GM21737 (cell line): Measurements from ENCODE around the gene RAB44.

Source experiments
- ATAC-seq: cut with Tn5 transposase; IDR thresholded peaks from one replicate; pipeline ENCODE4 v1.9.1; 2021; ENCODE audit warnings: mild to moderate bottlenecking, moderate library complexity; ENCODE audit not compliant: unreplicated experiment

Gene RAB44

DNA sequence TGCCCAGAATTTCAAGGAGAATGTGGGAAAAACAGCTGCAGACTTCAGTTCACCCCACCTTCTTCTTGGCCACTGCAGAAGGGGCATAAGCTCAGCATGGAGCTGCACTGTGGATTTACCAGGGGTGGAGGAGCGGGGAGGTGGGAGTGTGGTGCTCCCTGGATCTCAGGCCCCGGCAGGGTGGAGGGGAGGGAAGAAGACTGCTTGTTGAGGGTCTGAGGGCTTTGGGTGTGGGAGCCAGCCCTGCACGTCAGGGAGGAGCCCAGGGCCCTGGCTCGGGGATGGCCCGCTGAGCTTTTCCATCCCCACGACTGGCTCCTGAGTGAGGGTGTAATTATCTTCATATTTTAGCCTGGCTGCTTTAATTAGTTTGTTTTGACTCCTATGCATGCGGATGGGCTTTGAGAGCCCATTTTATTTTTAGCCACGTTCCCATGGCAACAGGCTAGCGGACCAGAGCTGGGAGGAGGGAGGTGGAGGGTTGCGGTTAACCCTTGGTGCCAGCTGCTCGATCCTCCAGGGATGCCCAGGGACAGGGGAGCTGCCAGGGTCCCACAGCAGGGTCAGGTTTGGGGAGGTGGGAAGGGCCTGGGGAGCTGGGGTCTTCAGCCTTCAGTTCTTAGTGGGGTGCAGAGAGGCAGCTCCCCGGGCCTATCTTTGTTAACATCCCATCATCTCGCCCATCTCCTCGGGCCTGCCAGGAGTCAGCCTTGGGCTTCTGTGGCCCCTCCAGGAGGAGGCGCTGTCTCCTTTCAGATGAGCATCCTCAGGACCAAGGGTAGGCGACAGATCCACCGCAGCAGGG lies 68.2 kb downstream of the RAB44 start:
- peak; percentile 79 for ATAC-seq

DNA sequence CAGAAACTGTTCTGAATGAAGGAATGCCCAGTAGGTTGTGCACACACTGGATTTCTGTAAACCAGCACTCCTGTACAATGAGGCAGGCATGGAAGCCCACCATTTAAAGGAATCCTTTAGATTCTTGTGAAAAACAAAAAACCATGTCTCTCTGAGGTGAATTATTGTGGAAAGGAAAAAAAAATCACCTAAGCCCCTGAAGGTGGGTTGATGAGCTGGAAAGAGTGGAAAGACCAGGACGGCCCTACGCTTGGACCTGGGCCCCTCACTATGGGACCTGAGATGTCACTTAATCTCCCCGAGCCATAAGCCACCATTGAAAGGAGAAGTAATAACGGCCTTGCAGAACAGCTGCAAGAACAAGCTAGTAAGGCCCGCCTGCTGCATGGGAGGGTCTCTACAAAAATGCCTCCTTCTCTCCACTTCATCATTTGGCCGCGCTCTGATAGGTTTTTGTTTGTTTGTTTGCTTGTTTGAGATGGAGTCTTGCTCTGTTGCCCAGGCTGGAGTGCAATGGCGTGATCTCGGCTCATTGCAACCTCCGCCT lies 68.8 kb downstream of the RAB44 start:
- ATAC-seq = no peak

DNA sequence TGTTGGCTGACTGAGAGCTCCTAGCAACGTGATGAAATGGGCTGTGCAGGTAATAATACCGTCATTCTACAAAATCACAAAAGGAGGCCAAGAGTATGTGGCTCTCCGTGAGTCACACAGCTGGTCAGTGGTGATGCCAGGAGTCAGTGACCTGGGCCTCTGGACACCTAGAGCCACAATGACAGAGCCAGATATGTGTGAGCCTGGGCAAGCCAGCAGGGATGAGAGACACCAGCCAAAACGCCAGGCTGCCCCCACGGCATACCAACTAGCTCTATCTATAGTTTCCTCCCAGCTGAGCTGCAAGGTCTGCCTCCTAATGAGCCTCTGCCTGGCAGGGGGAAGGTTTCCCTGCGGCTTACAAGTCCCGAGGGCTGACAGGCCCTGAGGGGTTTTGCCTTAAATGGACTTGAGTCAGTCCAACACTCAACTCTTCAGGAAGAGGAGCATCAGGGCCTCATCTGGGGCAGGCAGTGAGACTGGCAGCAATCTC lies 71.6 kb downstream of the RAB44 start:
- no peak for ATAC-seq

DNA sequence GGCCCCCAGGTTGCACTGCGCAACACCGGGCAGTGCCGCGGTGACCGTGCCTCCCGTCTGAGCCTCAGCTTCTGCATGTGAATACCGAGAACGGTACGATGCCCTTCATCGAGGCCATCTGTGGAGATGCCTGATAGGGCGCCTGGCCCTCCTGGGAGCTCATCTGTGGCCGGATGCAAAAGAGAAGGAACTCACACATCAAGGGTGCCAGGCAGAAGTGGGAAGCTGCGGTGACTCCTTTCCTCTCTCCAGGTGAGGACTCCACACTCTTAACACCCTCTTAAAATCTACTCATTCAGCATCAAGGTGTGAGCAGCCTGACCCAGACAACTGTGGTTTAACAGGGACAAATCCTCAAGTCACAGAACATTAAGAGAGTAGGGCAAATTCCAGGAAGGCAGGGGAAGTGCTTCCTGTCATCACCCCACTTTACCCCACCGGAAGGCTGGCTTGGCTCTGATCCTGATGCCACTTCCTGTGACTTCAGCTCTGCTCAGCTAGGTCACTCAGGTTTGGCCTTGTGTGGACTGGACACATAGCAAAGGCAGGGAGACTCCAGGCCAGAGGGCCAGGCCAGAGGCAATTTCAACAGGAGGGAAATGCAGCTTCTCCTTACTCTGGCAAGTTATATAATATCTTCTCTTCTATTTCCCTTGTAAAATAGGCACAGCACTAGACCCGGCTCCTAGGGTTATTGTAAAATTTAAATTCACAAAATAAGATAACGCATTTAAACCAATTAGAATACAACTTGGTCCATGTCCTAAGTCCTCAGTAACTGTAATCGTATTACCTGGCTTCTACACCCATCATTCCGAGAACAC lies 72.3 kb downstream of the RAB44 start:
- ATAC-seq = no peak

DNA sequence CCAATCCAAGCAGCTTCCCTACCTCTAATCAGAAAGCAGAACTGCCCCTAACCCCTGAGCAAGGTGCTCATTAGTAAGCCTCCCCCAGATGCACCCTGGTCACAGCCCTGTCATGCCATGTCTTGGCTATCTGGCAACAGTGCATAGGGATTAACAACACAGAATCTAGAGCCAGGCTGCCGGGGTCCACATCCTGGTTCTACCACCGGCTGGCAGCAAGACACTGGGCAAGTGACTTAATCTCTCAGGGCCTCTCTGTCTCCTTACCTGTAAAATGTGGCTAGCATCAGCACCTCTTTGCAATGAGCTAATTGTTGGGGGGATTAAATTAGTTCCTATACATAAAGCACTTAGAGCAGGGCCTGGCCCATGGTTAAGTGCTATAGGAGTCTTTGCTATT lies 73.5 kb downstream of the RAB44 start:
- ATAC-seq = no peak

DNA sequence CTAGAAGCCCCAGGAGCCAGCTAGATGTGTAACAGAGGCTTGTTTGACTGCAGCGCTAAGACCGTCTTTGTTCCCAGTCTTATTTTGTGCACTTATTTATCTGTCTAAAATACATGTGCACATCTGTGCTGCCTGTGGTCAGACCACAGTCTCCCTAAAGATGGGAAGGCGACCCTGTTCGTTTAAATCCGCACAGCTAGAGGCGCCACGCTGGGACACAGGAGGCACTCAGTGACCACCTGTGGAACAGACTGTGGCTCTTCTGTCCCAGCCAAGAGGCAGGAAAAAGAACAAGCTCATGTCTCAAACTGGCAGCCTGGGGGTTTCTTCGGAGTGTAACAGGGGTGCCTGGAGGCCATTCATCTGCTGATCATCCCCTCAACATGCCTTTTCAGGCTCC lies 74.8 kb downstream of the RAB44 start:
- ATAC-seq = no peak

DNA sequence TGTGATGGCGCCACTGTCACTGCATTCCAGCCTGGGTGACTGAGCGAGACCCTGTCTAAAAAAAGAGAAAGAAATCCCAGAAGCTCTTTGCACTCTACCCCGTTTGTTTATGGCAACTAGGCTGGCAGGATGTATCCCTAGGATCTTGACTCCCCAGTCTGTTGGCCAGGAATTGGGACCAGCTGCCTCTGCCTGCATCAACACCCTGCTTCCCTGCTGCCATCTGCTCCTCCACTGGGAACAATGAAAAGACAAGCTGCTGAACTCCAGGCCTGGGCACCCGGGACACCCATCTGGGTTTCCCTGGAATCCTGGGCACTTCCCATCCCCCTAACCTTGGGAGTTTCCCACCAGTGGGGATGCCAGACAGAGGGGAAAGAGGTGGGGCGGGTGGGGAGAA lies 76.7 kb downstream of the RAB44 start:
- no peak for ATAC-seq

DNA sequence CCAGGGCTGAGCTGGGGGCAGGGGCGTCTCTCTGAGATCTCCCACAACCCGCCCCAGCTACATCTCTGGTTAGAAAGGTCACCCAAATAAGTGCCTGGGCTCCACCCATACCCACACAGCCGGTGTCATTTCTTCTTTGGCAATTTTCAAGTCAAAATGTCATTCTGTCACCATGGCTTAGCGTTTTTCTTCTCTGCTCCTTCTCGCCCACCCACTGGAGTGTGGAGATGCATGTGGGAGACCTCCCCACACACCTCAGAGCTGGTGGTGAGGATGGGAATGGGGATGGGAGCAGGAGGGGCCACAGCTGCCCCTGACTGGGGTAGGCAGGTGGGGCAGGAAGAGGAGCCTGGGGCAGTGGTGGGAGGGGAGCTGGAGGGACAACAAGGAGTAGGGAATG lies 78.5 kb downstream of the RAB44 start:
- ATAC-seq = no peak

DNA sequence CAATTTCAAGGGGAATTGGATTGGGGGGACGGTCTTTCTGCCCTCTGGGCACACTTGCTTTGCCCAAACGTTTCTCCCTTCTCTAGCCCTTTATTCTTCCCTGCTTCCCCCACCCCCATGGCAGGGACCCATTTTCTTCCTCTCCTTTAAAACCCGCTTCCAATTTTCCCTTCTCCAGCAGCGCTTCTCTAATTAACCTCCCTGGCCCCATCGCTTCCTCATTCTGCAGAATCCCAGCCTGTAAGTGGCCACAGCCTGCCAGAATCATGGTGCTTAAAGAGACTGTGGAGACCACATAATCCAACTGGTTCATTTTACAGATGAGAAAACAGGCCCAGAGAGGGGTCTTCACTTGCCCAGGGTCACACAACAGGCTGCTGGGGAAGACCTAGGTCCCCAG lies 80.2 kb downstream of the RAB44 start:
- no peak for ATAC-seq

DNA sequence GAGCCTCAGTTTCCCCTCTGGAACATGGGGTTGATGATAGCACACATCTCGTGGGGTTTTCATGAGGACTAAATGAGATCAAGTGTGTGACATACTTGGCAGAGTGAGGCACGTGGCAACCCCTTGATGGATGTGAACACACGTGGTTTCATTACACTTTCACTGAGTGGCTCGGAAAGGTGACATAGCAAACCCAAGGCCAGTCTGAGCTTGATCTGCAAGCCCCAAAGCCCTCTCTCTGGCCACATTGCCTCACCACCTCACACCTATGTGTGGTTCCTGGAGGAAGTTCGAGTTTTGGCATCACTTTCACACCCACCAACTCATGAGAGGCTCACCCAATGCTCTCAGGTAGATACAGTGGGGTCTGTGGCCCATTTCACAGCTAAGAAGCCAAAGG lies 81.6 kb downstream of the RAB44 start:
- no peak for ATAC-seq

DNA sequence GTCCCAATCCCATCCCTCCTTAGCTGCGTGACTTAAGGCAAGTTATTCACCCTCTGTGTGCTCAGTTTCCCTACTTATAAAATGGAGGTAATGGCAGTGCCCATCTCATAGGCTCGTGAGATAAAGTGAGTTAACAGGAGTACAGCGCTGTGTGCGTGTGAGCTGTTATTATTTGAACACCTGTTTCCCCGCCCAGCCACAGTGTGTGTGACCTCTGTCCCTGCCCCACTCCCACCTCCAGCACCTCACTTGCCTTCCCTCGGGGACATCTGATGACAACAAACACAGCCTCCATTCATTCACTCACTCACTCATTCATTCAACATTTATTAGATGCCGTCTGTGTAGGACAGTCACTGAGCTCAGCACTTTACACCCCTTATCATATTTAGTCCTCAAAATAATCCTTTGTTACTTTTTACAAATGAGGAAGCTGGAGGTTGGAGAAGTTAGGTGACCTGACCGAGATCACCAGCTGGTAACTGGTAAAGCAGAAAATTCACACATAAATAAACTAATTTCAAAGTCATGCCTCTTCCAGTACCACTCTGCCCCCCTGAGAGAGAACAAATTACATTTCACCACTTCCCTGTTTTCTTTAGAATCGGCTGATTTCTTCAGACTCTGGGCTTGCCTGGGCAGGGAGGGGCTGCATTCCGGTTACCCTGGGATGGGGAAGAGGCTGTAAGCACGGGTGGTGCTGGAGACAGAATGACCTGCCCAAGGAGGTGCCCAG lies 83.0 kb downstream of the RAB44 start:
- no peak for ATAC-seq

DNA sequence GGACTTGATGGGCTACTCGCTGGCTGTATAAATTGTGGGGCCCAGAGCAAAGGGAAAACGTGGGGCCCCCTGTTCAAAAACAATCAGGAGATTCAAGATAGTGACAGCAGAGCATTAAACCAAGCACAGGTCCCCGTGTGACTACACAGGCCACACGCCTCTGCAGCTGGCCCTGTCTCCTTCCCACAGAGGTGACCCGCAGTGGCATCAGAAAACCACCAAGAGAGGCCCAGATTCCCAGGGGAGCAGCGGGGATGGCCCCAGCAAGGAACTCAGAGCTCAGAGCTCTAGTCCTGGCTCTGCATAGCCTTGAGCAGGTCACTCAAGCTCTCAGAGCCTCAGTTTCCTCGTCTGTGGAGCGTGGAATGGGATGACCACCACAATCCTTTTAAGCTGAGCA lies 84.0 kb downstream of the RAB44 start:
- ATAC-seq = no peak
